ENCODE results near the gene EFL1.

DNA sequence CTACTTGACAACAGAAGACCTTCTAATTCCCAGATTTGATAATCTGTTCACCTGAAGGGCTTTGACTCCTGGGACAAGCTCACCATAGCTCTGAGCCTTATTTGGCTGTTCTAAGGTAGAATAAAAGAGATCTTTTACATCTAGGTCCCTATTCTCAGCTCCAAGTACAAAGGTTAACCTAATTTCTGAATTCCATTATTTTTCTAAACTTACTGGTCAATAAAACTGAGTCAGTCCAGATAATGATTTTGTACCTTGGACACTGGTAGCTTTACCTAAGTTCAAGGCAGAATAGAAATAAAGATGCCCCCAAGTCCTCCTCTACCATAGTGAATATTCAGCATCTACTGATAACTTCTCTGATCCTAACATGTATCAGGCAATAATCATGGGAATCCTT is 135.0 kb downstream of the EFL1 start:
- TF ChIP-seq, protein P1, sequence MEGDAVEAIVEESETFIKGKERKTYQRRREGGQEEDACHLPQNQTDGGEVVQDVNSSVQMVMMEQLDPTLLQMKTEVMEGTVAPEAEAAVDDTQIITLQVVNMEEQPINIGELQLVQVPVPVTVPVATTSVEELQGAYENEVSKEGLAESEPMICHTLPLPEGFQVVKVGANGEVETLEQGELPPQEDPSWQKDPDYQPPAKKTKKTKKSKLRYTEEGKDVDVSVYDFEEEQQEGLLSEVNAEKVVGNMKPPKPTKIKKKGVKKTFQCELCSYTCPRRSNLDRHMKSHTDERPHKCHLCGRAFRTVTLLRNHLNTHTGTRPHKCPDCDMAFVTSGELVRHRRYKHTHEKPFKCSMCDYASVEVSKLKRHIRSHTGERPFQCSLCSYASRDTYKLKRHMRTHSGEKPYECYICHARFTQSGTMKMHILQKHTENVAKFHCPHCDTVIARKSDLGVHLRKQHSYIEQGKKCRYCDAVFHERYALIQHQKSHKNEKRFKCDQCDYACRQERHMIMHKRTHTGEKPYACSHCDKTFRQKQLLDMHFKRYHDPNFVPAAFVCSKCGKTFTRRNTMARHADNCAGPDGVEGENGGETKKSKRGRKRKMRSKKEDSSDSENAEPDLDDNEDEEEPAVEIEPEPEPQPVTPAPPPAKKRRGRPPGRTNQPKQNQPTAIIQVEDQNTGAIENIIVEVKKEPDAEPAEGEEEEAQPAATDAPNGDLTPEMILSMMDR (IDR thresholded peaks at IDR 0.05), result no peak
- TF ChIP-seq POLR2A (IDR thresholded peaks at IDR 0.05), result no peak
